Activated CD4-positive, alpha-beta T cell treated with anti-CD3 and anti-CD28 coated beads, Interleukin-2, amount 50 U/mL, for 48 hours (primary cell): Measurements from ENCODE around the gene CLSTN1.
A peak's percentile ranks its signal among the peaks of the same experiment; 100 is the strongest.
"Not testable (repeated sequence)": the region's sequence is repeated elsewhere in the genome, so short reads cannot be mapped to it uniquely, and the experiment has no call there.

Source experiments
- DNase-seq, 2 experiments: peaks; one replicate each; pipeline ENCODE4 v3.0.0-alpha.2; 2020

The CLSTN1 gene

DNA sequence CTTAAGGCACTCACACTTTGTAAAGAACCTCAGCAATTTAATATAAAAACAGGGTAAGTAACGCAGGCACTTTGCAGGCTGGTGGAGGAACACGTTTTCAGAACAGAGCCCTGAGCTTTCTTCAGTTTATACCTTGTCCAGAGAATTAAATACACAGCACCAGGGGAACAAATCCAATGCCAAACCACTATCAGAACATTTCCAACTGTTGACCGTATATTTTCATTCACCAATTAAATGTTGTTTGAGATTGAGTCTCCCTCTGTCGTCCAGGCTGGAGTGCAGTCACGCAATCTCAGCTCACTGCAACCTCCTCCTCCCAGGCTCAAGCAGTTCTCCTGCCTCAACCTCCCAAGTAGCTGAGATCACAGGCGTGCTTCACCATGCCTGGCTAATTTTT lies 29.7 kb downstream of the CLSTN1 start:
- no peak for DNase-seq

DNA sequence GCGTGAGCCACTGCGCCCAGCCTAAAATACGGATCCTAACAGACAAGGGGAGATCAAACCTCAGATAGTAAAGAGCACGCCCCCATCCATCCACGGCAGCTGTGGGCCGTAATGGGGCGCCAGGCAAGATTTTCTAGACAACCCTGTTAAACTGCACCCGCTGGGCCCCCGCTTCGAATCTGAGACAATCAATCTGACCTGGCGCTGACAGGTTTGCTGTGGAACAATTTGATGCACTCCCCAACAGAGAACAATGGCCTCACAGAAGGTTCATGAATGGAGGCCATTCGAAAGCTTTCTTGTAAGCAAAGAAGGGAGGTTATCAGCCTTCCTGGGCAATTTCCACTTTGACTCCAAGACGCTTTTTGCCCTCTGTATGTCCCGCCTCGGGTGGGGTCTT lies 30.5 kb downstream of the CLSTN1 start:
- no peak for DNase-seq

GRCh38 chr1:9792156-9793042 lies 31.4 kb downstream of the CLSTN1 start:
- DNase-seq = no peak

DNA sequence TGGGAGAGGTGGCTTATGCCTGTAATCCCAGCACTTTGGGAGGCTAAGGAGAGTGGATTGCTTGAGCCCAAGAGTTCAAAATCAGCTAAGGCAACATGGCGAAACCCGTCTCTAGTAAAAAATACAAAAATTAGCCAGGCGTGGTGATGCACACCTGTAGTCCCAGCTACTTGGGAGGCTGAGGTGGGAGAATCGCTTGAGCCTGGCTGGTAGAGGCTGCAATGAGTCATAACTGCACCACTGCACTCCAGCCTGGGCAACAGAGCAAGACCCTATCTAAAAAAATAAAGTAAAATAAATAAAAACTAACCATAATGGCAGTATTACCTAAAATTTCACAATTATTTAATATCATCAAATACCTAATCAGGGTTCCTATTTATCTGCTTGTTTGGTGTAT lies 34.1 kb downstream of the CLSTN1 start:
- not testable (repeated sequence) for DNase-seq

GRCh38 chr1:9787702-9788101 lies 36.1 kb downstream of the CLSTN1 start:
- peak; percentile 62 to 68 for DNase-seq

DNA sequence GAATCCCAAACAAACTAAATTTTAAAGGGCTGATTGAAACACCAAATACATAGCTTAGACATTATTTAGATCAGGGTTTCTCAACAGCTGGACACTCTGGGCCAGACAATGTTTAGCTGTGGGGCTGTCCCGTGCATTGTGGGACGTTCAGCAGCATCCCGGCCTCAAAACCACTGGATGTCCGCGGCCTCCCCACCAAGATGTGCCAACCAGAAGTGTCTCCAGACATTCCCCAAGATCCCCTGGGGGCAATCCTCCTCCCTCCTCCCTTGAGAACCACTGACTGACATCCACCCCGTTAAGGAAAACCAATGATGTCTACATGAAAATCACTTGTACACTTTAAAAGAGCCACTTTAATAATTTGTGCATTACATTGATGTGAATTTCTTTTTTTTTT lies 38.4 kb downstream of the CLSTN1 start:
- DNase-seq = no peak

DNA sequence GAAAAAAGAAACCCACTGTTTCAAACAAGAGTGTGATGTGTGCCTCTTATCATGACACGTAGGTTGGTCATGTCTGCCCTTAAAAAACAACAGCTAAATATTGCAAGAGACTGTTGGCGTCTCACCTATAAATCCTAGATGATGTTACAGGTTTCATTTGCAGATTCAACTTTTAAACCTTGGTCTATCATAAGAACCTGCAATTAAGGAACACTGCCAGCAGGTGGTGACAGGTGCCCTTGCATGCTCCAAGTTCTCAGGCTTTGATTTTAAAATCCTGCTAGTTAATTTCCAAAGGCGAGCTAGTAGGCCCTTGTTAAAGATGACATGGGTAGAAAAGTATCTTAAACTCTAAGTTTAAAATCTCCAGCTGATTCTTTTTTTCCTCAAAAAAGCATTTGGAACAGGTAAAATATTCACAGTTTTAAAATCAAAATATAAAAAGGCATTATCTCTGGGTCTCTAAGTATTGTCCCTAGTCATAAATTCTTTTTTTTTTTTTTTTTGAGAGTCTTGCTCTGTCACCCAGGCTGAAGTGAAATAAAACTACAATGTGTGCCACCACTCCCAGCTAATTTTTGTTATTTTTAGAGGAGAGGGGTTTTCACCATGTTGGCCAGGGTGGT lies 39.1 kb downstream of the CLSTN1 start:
- peak; percentile 68 to 73 for DNase-seq

GRCh38 chr1:9782897-9783296 lies 40.9 kb downstream of the CLSTN1 start:
- DNase-seq = no peak

DNA sequence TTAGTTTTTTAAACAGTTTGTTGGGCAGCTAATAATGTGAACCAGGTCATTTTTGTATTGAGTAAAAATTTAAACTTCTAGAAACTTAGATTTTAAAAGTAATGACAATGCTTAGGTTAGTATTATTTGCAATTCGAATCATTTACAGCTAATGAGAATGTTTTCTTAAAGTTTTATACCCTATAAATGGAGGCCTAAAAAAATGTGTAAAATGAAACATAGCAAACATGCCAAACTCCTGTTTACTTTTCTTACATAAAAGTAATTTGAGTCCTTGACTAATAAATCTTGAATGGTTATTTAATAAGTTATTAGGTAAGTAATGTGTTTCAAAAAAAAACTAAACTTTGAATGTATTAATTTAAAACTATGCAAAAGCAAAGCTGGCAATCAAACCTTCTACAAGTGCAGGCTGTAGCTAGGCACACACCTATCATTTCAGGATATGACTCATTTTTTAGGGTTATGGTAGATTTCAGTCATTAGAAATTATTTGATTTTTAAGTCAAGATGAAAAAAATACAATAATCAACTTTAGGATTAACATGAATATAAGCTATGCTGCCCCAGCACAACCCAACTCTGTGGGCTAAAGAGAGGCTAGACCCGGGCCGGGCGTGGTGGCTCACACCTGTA lies 41.5 kb downstream of the CLSTN1 start:
- no peak for DNase-seq

- no peak for DNase-seq
These were observed 43.1 kb downstream of the CLSTN1 start for GRCh38 chr1:9780554-9781110.

DNA sequence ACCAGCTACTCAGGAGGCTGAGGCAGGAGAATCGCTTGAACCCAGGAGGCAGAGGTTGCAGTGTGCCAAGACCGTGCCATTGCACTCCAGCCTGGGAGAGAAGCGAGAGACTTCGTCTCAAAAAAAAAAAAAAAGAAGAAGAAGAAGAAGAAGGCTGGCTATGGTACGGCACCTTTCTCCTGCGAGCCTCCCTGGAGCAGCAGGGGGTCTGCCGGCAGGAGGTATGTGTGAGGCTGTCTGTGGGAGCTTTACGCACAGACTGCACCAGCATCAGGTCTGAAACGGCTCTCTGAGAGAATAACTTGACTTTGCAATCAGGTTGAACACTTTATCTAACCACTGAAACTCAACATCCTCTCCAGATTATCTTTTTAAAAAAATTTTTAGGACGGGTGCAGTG lies 44.9 kb downstream of the CLSTN1 start:
- no peak for DNase-seq

DNA sequence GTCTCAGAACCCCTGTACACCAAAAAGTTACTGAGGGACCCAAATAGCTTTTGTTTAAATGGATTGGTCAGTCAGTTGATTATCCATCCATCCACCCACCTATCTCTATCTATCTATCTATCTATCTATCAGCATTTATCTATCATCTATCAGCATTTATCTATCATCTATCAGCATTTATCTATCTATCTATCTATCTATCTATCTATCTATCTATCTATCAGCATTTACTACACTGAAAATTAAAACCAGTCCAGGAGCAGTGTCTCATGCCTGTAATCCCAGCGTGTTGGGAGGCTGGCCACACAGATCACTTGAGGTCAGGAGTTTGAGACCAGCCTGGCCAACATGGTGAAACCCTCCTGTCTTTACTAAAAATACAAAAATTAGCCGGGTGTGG lies 47.1 kb downstream of the CLSTN1 start:
- DNase-seq = no peak

DNA sequence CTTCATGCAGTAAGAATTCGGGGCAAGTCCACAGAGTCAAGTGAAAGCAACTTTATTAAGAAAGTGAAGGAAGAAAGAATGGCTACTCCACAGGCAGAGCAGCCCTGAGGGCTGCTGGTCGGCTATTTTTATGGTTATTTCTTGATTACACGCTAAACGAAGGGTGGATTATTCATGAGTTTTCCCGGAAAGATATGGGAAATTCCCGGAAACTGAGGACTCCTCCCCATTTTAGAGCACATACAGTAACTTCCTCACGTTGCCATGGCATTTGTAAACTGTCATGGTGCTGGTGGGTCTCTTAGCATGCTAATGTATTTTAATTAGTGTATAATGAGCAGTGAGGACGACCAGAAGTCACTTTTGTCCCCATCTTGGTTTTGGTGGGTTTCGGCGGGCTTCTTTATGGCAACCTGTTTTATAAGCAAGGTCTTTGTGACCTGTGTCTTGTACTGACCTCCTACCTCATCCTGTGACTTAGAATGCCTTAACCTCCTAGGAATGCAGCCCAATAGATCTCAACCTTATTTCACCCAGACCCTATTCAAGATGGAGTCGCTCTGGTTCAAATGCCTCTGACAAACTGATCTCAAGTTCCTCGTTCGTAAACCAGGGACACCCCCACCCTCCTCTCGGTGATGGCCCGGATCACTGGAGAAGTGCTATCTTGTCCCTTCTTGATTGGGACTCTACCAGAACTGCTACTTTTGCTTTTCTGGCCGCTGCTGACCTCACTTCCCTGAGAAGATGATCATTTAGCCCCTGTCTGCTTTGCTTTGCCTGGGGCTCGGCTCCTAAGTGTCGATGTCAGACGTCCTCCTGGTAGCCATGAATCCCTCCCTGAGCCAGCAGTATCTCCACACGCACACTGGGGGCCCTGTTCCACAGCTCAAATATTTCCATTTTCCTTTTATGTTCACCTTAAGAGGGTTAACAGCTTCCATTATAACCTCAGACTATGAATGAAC lies 48.8 kb downstream of the CLSTN1 start:
- DNase-seq = no peak

DNA sequence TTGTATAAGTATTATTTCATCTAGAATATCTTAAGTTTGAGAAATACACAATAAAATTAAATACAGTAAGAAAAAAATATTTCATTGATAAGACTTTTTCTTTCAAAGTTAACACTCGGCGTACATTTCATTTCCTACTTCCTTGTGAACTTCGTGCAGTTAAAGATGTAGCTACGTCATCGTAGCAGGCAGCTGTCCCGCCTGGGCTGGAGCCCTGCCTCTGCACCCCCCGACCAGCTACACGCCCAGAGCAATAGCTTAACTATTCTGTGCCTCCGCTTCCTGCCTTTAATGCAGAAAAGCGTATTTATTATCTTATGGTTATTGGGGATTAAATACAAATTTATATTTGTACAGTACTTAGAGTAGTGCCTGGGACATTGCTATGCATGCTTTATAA lies 53.5 kb downstream of the CLSTN1 start:
- no peak for DNase-seq

DNA sequence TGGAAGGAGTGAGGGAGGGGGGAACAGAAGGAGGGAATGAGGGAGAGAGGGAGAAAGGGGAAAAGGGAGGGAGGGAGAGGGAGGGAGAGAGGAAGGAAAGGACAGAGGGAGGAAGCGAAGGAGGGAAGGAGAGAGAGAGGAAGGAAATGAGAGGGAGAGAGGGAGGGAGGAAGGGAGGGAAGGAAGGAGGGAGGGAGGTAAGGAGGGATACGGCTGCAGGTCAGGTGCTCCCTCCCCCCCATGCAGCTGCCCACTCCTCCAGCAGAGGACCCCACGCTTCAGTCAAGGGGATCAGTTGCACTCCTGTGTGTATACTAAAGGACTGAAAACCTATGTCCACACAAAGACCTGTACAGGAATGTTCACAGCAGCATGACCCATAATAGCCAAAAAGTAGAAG lies 54.8 kb downstream of the CLSTN1 start:
- DNase-seq = no peak

DNA sequence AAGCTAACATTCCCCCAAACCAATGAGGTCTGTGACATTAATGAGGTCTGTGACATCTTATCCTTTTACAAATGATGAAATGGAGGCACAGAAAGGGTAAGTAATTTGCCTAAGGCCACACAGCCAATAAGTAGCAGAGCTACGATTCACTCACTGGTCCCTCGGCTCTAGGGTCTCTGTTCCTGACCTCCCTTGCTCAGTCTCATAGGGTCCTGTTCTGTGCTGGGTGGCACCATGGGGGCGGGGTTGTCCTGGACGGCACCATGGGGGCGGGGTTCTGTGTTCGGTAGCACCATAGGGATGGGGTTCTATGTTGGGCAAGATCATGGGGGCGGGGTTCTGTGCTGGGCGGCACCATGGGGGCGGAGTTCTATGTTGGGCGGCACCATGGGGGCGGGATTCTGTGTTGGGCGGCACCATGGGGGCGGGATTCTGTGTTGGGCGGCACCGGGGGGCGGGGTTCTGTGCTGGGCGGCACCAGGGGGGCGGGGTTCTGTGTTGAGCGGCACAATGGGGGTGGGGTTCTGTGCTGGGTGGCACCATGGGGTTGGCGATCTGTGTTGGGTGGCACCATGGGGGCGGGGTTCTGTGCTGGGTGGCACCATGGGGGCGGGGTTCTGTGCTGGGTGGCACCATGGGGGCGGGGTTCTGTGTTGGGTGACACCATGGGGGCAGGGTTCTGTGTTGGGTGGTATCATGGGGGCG lies 55.6 kb downstream of the CLSTN1 start:
- peak; percentile 27 to 31 for DNase-seq

DNA sequence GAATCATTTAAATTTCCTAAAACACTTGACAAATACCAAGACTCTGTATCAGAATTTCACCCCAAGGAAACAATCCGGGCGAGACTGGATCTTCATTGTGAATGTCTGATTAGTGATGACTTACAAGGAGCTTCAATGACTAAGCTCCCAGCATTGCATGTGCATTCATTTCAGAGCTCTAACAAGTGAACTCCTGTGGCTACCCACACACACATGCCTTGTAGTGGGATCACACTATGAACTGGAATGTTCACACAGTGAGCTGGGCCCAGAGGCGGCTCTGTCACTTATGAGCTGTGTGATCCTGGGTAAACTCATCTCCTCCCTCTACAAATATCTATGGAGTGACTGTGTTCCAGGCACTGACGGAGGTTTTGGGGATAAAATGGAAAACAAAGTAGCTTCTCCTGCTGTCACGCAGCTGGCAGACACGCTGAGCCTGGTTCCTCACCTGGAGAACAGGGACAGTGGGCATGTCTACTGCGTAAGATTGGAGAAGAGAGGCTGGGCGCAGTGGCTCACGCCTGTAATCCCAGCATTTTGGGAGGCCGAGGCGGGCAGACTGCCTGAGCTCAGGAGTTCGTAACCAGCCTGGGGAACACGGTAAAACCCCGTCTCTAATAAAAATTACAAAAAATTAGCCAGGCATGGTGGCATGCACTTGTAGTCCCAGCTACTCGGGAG lies 56.9 kb downstream of the CLSTN1 start:
- no peak for DNase-seq

DNA sequence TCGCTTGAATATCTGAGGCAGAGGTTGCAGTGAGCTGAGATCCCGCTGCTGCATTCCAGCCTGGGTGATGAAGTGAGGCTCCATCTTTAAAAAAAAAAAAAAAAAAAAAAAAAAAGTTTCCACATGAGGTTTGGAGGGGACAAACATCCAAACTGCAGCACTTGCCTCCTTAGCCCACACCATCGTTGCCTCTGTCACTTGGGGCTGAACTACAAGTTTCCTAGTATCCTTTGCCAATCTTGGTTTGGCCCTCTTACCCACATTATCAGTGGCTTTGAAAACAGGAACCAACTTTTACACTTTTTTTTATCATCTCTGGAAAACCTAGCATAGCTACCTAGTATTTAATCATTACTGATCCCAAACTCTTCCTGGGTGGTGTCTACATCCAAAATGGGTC lies 59.2 kb downstream of the CLSTN1 start:
- no peak for DNase-seq

GRCh38 chr1:9763914-9764313 lies 59.9 kb downstream of the CLSTN1 start:
- DNase-seq = no peak

- not testable (repeated sequence) for DNase-seq
These were observed 61.3 kb downstream of the CLSTN1 start for GRCh38 chr1:9762446-9762845.

- DNase-seq = no peak
These were observed 61.9 kb downstream of the CLSTN1 start for GRCh38 chr1:9761855-9762254.
